ENCODE results near the gene ACP6. TPM values are rescaled to one million over a fixed set of nuclear protein-coding genes. Genes with fewer than 3 reads are reported as not detected.
A peak's percentile ranks its signal among the peaks of the same experiment; 100 is the strongest.

Gene ACP6
- total RNA-seq, 1 donor from 2014 or later: 27.6 TPM

GRCh38 chr1:147605591-147605990 is 64.7 kb downstream of the ACP6 start:
- TF ChIP-seq CTCF (IDR thresholded peaks at IDR 0.05): no peak
- no peak for TF ChIP-seq EZH2phosphoT487 (IDR thresholded peaks at IDR 0.05)
- no peak for TF ChIP-seq EZH2 (IDR thresholded peaks at IDR 0.05)
- Mint-ChIP-seq H3K27ac (no peak overlapping the region), H3K36me3 (peaks cover 38% of the 10 kb centered on the region), H3K9me3 (no peaks in the 10 kb centered on the region), H3K4me1 (peaks cover 18% of the 10 kb centered on the region), H3K27me3 (ENCODE audit: insufficient read depth, low read depth) (peaks cover 2% of the 10 kb centered on the region), H3K4me3 (no peak overlapping the region)
- Histone ChIP-seq H3K9ac (no peak overlapping the region), H3K27me3 (no peaks in the 10 kb centered on the region), H3K9me3 (ENCODE audit: low read depth) (no peaks in the 10 kb centered on the region), H3K4me1 (peaks cover 13% of the 10 kb centered on the region), H3K27ac (no peak overlapping the region), H4K20me1 (ENCODE audit: low read depth) (peaks cover 89% of the 10 kb centered on the region), H3K36me3 (peaks cover 18% of the 10 kb centered on the region), H2AFZ (replicated peaks) (no peak overlapping the region), H3K4me3 (no peak overlapping the region), H3K4me2 (no peak overlapping the region), H3K79me2 (ENCODE audit: low read depth) (peaks cover 84% of the 10 kb centered on the region), H3F3A (ENCODE audit: low read depth) (peaks cover 9% of the 10 kb centered on the region)
- no peak for DNase-seq (ENCODE audit: low spot score)

GRCh38 chr1:147603986-147604385 is 66.3 kb downstream of the ACP6 start:
- Histone ChIP-seq H3K4me3 (no peak overlapping the region), H3K36me3 (peaks cover 18% of the 10 kb centered on the region), H3K9ac (no peak overlapping the region), H3K4me2 (no peak overlapping the region), H3K79me2 (ENCODE audit: low read depth) (peaks cover 85% of the 10 kb centered on the region), H3K27ac (no peak overlapping the region), H2AFZ (replicated peaks) (no peak overlapping the region), H3F3A (ENCODE audit: low read depth) (peaks cover 18% of the 10 kb centered on the region), H3K9me3 (ENCODE audit: low read depth) (no peaks in the 10 kb centered on the region), H3K27me3 (no peaks in the 10 kb centered on the region), H4K20me1 (ENCODE audit: low read depth) (peaks cover 78% of the 10 kb centered on the region), H3K4me1 (peaks cover 13% of the 10 kb centered on the region)
- peaks cover 20% of the 10 kb centered on the region for H3K4me1 Mint-ChIP-seq
- H3K27ac Mint-ChIP-seq: no peak overlapping the region
- no peak for DNase-seq (ENCODE audit: low spot score)
- H3K36me3 Mint-ChIP-seq: peaks cover 34% of the 10 kb centered on the region
- H3K9me3 Mint-ChIP-seq: no peaks in the 10 kb centered on the region
- H3K27me3 Mint-ChIP-seq (ENCODE audit: insufficient read depth, low read depth): no peaks in the 10 kb centered on the region
- no peak for TF ChIP-seq EZH2 (IDR thresholded peaks at IDR 0.05)
- TF ChIP-seq EZH2phosphoT487 (IDR thresholded peaks at IDR 0.05): no peak
- TF ChIP-seq CTCF (IDR thresholded peaks at IDR 0.05): no peak
- no peak overlapping the region for H3K4me3 Mint-ChIP-seq

GRCh38 chr1:147600119-147601111 is 69.9 kb downstream of the ACP6 start:
- peak overlapping the region; percentile 51 for H3K9ac ChIP-seq
- H3F3A ChIP-seq (ENCODE audit: low read depth): peaks cover 32% of the 10 kb centered on the region
- peaks cover 82% of the 10 kb centered on the region for H3K79me2 ChIP-seq (ENCODE audit: low read depth)
- H2AFZ ChIP-seq (replicated peaks): no peak overlapping the region
- H3K4me2 ChIP-seq: peak overlapping the region; percentile 90
- peaks cover 29% of the 10 kb centered on the region for H3K4me1 ChIP-seq
- H3K4me3 Mint-ChIP-seq: peak overlapping the region; percentile 94
- H3K27me3 ChIP-seq: no peaks in the 10 kb centered on the region
- H3K27ac Mint-ChIP-seq: peak overlapping the region; percentile 90
- H3K27ac ChIP-seq: peak overlapping the region; percentile 91
- peaks cover 10% of the 10 kb centered on the region for H3K36me3 Mint-ChIP-seq
- H3K9me3 Mint-ChIP-seq: no peaks in the 10 kb centered on the region
- H3K4me1 Mint-ChIP-seq: peaks cover 37% of the 10 kb centered on the region
- DNase-seq (ENCODE audit: low spot score): no peak
- H3K9me3 ChIP-seq (ENCODE audit: low read depth): no peaks in the 10 kb centered on the region
- no peaks in the 10 kb centered on the region for H3K27me3 Mint-ChIP-seq (ENCODE audit: insufficient read depth, low read depth)
- H4K20me1 ChIP-seq (ENCODE audit: low read depth): peaks cover 78% of the 10 kb centered on the region
- peak overlapping the region; percentile 83 for H3K4me3 ChIP-seq
- H3K36me3 ChIP-seq: no peaks in the 10 kb centered on the region
- TF ChIP-seq EZH2 (IDR thresholded peaks at IDR 0.05) (no peak), EZH2phosphoT487 (IDR thresholded peaks at IDR 0.05) (no peak), CTCF (IDR thresholded peaks at IDR 0.05) (no peak)
